Activated T-helper 1 cell treated with anti-CD3 and anti-CD28 coated beads, Interleukin-2, amount 50 U/mL, for 16 hours (primary cell): ENCODE data around the gene PCDH15.

ENCODE experiments used
- DNase-seq, 2 donors: peaks; one replicate each; pipeline ENCODE4 v3.0.0-alpha.2; 2020; ENCODE audit warnings: low read depth in 1 of 2, low spot score in 1 of 2

Gene PCDH15

DNA sequence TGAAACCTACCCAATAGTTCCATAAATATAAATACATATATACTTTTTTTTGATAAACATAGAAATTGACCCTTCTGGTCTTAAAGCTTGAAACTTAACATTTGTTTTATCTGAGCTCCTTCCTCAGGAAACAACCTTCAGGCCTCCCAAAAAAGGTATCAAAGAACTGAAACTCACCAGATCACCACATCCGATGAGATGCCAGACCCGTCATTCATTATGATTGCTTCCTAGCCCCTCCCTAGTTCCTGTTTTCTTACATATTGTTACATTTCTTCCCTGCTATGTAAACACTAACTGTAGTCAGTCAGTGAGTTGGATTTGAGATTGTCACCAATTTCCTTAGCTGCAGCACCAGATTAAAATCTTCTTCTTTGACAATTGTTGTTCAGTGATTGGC is 663.6 kb downstream of the PCDH15 start:
- no peak for DNase-seq

DNA sequence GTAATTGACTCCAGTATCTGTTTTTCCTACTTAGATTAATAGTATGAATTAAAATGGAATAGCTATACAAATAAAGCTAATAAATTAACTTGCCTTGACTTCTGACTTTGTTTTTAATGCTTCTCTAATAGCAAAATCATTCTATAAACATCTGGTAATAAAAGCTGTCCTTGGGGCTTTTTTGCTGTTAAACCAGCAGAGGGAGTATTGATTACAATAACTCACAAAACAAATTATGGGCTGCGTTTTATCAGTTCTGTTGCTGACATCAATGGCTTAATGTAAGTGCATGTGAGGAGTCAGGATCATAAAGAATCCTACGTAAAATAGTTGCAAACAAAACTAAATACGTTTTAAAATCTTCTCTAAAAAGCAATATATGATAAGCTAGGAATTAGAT is 667.8 kb downstream of the PCDH15 start:
- no peak for DNase-seq

DNA sequence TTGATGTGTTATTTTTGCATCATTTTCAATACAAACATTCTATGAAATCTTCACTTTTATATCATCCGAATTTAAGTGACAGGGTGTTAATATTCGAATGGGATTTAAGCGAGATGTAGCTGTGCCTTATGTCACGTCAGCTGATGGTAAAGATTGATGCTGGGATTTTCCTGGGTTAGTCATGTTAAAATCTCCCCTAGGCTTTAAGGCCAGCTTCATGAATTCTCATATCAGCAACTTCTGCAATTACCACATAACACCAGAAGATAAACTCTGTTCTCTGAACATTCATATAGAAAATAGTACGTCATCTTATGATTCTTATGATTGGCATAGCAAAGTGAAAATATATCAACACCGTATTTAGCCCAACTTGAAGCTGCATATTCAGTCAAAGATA is 669.2 kb downstream of the PCDH15 start:
- DNase-seq, result no peak

DNA sequence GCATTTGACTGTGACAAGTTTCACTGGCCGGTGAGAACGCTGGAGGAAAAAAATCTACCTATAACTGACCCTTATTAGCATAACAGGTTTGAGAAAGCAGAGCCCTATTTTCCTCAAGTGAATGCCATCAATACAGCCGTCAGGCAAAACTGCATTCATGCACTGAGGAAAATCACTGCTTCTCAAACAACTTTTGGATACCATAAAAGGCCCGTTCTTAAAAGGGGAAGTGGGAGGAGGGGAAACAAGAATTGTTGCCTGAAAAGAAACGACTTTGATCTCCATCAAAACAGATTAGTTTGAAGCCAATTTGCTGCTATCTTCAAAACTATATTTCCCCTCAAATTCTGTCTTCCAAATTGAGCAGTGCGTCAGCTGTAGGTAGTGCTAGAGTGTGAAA is 670.6 kb downstream of the PCDH15 start:
- no peak for DNase-seq

DNA sequence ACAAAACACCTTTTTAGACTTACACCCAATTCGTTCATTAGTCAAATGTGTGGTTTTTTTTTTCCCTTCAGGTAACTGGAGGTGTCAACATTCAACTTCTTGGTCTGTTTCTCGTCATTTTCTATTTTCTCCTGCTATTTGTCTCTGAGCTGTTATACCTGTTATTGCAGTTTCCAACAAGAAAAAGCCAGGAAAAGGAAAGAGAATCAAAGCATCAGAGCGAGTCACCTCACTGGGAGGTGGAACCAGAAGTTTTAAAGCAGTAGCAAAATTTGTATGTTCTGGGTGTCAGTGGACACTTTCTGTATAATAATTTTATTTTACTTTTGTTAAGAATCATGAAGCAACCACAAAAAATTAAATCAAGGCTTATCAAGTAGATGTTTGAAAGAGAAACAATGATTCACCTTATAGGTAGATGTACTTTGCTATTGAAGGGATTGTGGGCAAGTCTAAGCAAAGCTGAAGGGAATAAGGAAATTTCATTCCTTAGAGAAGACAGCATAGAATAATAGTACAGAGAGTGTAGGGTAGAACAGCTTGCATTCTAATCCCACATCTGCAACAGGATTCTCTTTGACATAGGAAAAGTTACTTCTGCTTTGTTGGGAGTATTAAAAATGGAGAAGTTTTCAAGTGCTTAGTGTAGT is 675.8 kb downstream of the PCDH15 start:
- no peak for DNase-seq

DNA sequence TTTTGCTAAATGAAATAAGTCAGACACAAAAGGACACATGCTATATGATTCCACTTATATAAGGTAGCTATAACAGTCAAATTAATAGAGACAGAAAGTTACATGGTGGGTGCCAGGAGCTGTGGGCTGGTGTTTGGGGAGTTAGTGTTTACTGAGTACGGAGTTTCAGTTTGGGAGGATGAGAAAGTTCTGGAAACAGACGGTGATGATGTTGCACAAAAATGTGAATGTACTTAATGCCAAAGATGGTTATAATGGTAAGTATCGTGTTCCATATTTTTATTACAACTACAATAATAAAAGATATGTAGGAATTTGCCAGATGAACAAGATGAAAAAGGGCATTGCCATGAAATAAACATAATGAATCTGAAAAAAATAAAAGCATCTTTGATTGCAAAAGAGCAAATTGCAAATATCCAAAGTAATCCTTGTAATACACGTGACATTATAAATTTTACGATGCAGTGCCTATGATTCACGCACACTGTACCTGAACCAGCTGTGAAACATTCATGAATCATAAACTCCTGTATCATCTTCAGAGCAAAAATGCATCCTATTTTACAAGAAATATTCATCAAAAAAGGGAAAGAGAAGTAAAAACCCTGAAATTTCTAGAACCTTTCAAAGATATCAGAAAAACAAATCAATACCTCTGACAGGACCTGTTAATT is 676.7 kb downstream of the PCDH15 start:
- no peak for DNase-seq

DNA sequence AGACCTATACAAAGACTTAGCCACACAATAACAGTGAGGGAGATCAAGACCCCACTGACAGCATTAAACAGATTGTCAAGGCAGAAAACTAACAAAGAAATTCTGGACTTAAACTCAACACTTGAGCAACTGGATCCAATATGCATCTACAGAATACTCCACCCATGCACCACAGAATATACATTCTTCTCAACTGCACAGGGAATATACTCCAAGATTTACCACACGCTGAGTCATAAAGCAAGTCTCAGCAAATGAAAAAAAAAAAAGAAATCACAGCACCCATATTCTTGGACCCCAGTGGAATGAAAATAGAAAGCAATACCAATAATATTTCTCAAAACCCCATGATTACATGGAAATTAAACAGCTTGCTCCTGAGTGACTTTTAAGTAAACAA is 680.2 kb downstream of the PCDH15 start:
- no peak for DNase-seq

DNA sequence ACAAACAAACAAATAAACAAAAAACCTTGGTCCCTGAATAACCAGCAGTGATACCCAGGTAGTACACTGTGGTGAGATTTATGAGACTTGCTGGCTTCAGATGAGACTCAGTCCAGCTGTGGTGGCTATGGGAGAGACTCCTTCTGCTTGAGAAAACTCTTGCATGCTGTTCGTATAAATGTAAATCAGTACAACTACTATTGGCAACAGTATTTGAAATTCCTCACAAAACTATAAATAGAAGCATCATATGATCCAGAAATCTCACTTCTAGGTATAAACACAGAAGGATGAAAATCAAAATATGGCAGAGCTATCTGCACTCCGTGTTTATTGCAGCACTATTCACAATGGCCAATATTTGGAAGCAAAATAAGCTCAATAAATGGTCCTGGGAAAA is 692.1 kb downstream of the PCDH15 start:
- no peak for DNase-seq

DNA sequence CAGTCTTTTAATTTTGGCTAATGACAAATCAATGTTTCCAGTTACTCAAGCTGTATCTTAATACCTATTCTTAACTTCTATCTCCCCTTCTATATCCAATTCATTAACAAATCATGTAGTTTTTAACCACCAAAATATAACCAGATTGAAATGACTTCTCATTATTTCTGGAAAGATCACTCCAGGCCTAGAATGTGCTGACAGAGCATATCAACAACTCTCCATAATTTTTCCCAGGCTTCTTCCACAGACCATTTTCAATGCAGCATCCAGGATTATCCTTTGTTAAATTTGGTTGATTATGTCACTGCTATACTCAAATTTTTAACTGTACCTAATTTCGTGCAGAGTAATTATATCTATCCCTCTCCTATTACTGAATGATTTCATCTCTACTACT is 704.1 kb downstream of the PCDH15 start:
- DNase-seq, result no peak

DNA sequence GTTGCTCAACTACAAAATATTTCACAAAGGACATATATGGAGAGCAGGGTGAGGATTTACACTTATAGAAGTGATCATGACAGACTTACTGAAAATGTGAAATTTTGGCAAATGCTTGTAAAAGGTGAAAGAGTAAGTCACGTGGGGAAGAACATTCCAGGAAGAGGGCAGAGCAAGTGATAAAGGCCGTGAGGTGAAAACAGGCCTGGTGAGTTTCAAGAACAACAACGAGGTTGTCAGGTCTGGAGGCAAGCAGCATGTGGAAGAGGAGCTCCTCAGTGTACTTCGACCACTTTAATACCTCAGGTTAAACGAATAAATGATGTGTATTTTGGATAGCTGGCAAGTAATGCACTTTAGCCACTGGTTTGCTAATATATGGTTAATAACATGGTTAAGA is 706.7 kb downstream of the PCDH15 start:
- no peak for DNase-seq

DNA sequence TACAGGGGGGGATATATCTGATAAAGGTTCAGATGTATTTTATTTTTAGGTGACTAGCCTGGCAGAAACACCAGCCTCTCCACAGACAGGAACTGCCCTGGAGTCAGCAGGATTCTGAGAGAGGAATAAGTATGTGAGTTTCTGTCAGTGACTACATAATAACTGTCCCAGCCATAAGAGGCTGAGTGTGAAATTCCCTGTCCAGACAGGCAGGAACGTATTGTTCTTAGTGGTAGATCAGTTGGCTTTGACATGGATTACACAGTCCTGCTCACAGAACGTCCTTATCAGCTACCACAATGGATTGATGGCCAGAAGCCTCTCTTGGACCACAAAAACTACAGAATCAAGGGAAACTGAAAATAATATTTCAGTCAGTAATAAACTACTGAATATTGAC is 709.8 kb downstream of the PCDH15 start:
- DNase-seq, result no peak

DNA sequence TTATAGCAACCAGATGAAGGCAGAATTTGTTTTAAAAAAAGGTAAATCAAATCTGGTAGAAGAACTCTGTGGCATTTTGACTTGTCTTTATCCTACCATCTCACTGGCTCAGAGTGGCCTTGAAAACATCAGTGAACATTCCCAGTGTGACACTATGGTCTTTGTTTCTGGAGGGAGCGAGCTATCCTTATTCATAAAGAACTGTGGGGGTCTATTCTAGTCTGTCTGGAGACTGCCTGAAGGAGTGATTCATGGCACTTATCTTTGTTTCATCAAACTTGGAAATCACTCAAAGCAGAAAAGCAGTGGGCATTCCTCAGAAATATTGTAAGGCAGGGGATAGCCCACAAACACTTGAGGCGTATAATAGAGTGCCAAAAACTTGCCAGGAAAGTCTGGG is 719.1 kb downstream of the PCDH15 start:
- DNase-seq, result no peak

DNA sequence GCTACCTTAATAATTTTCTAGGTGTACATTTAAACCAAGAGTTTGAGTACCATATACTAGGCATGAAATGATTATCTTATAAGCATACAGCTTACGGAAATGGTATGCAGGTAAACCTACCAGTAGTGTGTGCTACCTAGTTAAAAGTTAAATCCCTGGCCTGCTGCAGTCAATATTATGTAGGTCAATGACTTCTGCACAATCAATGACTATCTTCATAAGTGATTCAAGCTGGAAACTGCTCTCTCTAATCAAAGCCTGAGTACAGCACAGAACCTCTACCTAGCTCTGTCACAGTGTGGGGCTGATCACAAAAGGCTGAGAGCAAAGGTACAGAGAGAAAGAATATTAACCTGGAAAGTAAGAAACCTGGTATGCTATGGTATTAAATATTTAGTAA is 733.7 kb downstream of the PCDH15 start:
- no peak for DNase-seq

DNA sequence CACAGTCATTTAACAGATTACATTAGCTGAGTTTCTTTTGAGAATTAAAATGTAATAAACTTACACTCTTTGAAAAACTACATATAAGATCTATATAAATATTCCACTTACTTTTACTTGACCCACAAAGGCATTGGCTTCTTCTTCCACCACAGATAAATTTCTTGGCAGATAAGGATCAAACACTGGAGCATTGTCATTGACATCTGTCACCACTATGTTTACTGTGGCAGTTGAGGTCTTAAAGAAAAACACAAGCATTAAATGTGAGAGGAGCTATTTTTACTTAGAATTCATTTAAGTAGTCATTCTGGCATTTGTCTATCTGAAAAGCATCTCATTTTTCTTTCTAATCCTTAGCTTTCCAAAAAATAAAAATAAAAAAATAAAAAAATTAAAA is 734.4 kb downstream of the PCDH15 start:
- DNase-seq, result no peak

DNA sequence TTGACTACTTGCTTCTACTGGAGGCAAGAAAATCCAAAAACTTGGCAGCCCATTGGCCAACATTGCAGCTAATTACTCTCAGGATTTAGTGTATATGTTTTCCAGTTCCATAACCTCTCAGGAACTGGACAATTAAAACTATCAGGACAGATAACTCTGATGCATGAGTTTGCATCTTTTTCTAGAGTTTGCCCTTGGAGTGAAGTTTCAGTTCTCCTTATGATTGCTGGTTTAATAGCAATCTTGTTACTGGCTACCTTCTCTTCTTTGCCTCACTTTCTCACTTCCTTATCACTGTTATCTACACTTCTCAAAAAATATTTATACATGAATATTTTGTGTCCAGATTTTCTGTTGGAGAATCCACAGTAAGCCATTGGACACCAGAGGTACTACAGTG is 735.9 kb downstream of the PCDH15 start:
- no peak for DNase-seq

DNA sequence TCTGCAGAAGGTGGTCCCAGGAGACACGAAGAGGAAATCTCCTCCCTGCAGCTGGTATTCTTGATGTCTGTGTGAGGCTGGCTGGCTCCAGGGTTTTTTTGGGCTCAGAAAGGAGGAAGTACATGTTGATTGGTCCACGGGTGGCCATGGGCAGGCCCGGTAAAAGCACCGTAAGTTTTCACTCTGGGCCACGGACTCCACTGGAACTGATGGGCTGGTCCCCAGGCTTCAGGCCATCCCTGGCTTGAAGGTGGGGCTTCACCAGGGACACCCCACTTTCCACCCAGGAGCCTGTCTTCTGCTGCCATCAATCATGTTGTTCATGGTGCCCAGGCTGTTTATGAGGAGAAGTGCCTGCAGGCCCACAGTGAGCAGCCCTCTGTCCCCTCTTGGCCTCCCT is 736.8 kb downstream of the PCDH15 start:
- no peak for DNase-seq

DNA sequence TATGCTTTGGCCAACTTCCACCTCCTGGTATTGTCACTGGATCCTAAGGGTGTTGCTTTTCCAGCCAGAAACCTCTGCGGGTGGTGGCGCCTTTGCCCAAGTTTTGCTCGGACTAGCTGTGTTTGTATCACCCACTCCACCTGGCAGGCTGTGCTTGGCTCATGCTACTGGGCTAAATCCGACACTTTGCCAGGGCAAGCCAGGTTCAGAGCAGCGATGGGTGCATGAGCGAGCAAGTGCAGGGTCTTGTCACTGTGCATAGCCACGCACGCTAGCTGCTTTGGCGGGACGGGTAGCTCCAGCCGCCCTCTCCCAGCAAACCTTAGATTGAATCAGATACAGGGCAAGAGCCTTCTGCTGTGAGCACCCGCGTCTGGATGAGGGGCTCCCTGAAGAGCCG is 737.5 kb downstream of the PCDH15 start:
- DNase-seq, result no peak

DNA sequence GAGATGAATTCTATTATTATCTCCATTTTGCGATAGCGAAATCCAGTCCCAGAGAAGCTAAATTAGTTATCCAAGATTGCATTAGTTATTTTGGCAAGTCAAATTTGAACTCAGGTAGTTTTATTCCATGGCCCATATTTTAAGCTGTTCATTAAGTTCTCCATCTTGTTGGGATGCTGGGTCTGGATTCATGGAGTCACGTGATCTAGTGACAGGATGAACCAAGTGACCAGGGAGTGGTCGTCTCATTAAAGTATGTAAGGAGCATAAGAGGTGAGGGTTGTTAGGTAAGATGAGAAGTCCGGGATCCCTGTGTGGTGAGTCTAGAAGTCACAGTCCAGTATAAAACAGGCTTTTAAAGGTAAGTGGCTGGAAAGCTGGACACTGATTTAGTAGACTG is 740.5 kb downstream of the PCDH15 start:
- no peak for DNase-seq

DNA sequence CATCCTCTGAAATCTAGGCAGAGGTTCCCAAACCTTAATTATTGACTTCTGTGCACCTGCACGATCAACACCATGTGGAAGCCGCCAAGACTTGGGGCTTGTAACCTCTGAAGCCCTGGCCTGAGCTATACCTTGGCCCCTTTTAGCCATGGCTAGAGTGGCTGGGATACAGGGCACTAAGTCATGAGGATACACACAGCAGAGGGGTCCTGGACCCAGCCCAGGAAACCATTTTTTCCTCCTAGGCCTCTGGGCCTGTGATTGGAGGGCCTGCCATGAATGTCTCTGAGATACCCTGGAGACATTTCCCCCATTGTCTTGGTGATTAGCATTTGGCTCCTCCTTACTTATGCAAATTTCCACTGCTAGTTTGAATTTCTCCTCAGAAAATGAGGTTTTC is 743.7 kb downstream of the PCDH15 start:
- no peak for DNase-seq

DNA sequence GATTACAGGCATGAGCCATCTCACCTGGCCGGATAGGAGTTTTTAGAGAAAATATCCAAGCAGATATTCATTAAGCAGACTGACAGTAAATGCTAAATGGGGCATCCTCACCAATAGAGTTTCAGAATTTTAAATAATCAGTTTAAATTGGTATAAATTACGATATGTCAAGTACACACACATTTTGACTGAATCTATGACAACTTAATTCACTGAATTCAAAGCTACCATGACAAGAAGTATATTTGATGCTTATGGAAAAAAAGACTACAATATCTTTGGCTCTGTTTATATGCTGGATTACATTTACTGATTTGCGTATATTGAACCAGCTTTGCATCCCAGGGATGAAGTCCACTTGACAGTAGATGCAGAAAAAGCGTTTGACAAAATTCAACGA is 774.7 kb downstream of the PCDH15 start:
- DNase-seq, result no peak

DNA sequence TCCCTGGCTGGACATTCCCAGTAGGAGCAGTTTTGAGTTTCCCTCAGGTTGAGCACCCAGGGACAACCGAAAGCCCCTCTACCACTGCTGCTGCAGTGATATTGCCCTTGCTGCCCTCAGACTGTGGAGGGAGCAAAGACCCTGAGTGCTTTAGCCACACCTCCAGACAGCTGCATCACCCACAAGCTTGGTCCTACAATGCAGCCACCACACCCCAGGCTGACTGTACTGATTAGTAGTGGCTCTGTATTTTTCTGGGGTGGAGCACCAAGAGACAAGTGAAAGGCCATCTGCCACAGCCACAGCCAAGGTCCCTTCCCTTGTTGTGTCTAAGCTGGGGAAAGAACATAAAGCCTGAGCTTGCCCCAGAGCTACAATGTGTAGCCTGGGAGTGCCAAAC is 789.9 kb downstream of the PCDH15 start:
- DNase-seq, result no peak

DNA sequence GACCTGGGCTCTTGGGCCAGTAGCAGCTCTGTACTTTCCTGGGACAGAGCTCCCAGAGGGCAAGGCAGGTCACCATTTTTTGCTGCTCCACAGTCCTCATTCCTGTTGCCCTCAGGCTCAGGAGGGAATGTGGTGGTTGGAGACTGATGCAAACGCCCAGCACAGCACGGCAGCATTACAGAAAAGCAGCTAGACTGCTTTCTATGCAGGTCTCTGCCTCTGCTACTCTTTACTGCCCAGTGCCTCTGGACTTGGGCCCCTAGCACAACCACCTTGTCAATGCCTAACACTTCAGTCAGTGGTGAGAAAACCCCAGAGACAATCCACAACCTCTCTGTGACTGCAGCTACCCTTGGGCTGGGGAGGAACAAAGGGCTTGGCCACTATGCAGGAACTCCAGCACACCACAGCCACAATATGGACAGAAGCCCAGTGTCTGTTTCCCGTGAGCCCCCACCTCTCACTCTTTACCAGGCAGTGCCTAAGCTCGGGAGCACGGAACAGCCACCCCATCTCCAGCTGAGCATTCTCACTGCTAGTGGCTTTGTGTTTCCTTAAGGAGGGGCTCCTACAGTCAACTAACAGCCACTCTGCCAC is 790.6 kb downstream of the PCDH15 start:
- no peak for DNase-seq

DNA sequence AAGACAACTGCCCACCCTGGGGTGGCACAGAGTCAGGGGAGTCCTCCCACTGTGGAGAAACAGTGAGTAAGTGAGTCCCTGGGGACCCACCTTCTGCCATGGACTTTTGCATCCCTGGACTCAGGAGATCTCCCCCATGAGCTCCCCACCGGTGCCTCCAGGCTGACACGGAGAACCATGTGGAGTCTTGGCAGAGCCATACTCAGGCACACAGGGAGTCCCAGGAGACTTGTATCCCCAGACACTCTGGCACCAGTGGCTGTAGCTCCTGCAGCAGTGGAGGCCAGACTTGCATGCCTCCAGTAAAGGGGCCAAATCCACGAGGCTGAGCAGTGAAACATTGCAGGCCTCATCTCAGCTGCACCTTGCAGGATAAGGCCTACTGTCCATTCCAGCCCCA is 791.4 kb downstream of the PCDH15 start:
- no peak for DNase-seq
